GM18909 (cell line): ENCODE data around the gene MIA2.
A peak's percentile ranks its signal among the peaks of the same experiment; 100 is the strongest.

Experiments
- ATAC-seq: cut with Tn5 transposase; IDR thresholded peaks from one replicate; pipeline ENCODE4 v1.9.1; 2021; ENCODE audit warnings: mild to moderate bottlenecking; ENCODE audit not compliant: unreplicated experiment, poor library complexity

MIA2 gene

DNA sequence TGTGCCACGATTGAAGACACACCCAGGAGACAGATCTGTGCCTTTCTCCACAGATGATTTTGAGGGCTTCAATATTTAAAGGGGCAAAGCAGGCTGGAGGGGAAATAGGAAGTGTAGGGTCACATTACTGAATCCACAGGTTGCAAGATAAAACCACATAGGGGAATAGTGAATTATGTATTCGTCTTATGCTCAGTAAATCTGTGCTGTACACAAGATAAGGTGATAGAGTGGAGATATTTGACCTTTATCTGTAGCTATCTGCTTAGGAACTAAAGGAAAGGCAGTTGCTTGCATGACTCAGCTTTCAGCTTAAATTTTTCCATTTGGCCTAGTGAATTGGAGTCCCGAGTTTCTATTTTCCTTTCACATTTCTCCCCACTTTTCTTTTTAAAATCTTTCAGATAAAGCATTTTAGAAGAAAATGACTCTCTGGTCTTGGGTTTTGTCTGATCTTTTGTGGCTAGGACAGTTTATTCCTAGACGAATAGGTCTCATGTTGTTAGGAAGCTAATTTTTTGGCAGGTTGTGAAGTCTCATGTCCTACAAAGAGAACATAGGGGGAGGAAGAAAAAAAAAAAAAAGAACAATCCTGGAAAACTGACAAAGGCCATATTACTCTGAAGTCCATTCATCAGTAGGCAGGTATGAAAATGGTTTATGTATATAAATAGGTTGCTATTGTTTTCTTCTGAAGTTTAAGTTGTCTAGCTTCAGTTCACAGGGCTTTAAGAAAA is 143.1 kb downstream of the MIA2 start:
- ATAC-seq, result no peak

DNA sequence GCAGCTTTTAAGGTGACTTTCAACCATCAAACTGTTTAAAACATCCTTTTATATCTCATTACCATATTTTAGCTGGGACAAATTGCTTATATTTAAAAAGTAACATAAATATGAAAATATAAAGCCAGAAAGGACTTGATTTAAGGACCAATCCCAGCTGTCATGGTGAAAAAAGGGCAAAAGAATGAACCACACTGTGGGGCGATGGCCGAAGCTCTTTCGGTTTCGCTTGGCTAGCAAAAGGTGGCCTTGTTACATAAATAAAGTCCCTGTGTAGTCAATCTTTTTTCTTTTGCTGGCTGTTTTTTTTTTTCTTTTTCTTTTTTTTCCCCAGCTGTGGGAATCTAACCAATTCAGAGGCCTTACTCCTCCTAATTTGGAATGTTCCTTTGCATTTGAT is 147.7 kb downstream of the MIA2 start:
- no peak for ATAC-seq

DNA sequence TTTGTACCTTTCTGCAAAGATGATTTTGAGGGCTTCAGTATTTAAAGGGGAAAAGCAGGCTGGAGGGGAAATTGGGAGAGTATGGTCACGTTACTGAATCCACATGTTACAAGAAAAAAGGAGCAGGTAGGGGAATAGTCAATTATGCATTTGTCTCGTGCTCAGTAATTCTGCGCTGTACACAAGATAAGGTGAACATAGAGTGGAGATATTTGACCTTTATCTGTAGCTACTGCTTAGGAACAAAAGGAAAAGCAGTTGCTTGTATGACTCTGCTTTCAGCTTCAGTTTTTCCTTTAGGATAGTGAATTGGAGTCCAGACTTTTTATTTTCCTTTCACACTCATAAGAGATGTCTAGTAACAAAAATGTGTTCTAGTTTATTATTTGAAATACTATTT is 148.7 kb downstream of the MIA2 start:
- no peak for ATAC-seq

DNA sequence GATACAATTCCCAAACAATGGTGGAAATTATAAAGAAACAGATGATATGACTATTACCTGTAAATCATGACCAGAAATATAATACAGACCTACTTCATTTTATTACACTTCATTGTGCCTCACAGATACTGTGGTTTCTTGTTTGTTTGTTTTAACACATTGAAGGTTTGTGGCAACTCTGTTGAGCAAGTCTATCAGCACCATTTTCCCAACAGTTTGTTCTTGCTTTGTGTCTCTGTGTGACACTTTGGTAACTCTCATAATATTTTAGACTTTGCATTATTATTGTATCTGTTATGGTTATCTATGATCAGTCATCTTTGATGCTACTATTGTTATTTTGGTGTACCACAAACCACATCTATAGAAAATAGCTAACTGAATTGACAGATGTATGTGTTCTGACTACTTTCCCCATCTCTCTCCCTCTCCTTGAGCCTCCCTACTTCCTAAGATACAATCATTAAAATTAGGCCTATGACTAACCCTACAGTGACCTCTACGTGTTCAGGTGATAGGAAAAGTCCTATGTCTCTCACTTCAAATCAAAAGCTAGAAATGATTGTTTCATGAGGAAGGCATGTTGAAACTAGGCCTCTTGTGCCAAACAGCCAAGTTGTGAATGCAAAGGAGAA is 149.4 kb downstream of the MIA2 start:
- ATAC-seq, result peak; percentile 63

DNA sequence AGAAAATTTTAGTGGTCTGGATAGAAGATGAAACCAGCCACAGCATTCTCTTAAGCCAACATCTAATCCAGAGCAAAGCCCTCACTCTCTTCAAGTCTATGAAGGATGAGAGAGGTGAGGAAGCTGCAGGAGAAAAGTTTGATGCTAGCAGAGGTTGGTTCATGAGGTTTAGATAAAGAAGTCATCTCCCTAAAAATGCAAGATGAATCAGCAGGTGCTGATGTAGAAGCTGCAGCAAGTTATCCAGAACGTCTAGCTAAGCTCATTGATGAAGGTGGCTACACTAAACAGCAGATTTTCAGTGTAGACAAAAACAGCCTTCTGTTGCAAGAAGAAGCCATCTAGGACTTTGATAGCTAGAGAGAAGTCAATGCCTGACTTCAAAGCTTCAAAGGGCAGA is 150.0 kb downstream of the MIA2 start:
- ATAC-seq, result no peak

DNA sequence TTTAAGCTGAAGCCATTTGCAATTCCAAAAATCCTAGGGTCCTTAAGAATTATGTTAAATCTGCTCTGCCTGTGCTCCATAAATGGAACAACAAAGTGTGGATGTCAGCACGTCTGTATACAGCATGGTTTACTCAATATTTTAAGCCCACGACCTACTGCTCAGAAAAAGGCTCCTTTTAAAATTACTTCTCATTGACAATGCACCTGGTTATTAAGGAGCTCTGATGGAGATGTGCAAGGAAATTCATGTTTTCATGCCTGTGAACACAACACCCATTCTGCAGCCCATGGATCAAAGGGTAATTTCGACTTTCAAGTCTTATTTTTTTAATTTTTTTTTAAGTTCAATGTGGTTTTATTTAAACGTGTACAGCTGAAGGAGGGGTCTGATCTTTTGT is 150.5 kb downstream of the MIA2 start:
- no peak for ATAC-seq

DNA sequence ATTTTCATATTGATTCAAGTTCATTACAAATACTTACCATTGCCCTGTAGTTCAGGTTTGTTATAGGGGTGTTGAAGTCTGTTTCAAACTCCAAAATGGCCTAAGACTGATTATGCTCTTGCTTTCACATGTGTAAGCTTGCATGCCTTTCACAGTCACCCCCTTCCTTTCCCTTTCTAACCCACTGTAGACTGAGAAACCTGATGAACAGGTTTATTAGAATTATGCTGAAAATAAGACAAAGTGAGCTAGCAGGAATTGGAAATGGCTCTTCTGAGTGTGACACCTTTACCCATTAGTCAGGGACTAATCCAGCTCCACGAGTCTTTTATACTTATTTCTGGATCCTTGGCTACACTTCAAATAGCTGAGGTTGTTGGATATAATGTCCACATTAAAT is 159.6 kb downstream of the MIA2 start:
- ATAC-seq, result no peak

DNA sequence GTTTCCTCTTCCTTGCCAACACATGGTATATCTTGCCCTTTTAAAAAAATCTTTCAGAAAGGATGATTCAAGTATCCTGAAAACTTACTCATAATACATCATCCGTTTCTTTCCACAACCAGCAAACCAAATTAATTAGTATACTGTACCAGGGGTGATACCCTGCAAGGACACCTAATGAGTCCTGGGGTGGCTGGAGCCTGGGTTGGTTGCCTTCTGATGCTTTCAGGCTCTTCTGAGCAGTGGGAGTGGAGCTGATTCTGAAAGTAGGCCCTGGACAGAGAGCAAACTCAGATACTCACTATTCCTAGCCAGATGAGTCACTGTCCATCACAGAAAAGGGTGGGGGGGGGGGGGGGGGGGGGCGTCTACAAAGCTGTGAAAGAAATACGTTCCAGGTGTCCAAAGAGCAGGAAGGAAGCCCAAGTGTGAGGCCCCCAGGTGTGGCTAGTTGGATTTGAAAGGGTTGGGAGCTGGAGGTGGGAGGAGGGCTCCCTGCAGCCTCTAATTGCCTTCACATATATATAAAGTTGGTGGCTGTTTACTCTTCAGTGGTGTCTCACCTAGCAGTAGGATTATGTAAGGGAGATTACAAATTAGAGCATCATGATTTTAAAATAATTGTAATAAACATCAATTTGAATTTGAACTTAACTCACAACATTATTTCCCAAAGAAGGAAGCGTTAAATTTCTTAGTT is 162.0 kb downstream of the MIA2 start:
- no peak for ATAC-seq

DNA sequence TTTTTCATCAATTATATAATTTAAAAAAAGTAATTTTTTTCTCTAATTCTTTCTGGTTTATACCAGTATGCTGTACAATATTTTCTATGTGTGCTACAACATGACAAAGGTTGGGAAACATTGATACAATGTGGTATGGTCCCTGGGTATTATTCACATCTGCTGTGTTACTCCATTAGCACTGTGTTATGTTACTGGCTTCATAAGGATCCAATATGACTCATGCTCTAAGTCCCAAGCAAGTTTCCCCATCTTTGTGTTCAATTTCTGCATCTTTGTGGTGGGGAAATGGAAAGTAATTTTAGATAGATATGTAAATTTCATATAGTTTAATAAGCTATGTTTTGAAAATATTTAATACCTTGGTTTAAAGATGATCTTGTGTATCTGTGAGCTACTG is 162.7 kb downstream of the MIA2 start:
- ATAC-seq, result no peak

DNA sequence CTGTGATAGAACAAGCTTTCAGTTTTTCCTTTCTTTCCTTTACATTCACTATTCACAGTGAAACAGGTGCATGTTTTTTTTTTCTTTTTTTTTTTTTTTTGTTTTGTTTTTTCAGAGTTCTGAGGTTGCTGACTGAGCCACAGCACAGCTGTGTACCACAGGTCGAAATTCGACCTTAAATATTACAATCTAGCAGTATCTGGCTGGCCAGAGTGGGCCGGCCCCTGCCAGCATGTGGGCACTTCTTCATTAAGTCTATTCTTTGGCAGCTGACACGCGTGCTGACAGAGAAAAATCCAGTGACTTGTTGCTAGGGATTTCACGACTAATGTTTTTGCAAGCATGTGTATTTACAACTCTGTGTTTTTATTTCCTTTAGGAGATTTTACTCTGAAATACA is 164.7 kb downstream of the MIA2 start:
- no peak for ATAC-seq

DNA sequence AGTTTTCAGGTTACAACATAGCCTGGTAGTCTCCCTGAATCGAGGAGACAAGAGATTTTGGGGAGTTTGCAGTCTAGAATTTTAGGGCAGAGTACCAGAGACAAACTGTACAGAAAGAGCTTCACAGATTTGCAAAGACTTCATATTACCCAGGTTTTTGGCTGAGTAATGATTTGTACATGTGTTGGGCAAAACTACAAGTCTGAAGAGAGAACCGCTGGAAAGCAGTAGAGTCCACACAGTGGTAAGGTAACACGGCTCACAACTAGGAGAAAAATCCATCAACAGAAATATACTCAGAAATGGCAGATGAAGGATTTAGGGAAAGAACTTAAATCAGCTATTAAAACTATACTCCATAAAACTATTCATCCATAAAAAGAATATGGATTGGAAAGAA is 172.8 kb downstream of the MIA2 start:
- no peak for ATAC-seq

DNA sequence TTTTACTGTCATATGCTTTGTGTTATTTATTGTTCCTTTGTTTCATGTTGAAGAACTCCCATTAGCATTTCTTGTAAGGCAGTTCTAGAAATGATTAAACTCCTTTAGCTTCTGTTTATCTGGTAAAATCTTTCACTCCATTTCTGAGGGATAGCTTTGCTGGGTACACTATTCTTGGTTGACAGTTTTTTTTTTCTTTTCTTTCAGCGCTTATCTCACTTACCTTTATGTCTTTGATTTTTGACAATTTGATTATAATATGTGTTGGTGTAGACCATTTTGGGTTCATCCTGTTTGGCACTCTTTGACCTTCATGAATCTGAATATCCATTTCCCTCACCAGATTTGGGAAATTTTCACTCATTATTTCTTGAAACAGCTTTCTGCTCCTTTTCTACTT is 182.4 kb downstream of the MIA2 start:
- ATAC-seq, result no peak

DNA sequence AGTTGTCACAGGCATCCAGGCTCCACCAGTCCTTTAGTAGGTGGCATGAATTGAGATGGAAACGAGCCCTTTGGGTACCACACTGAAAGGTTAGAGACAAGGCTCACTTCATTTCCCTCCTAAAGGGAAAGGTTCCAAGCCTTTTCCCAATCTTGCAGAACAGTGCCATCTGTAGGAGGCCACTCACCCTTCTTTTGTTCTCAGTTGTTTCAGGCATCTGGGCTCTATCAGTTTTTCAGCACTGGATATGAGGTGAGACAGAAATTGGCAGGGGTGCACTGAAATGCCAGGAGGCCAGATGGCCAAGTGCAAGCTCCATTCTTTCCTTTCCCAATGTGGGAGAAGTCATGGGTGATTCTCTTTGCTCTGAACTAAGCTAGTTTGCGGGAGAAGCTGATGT is 183.3 kb downstream of the MIA2 start:
- ATAC-seq, result no peak

DNA sequence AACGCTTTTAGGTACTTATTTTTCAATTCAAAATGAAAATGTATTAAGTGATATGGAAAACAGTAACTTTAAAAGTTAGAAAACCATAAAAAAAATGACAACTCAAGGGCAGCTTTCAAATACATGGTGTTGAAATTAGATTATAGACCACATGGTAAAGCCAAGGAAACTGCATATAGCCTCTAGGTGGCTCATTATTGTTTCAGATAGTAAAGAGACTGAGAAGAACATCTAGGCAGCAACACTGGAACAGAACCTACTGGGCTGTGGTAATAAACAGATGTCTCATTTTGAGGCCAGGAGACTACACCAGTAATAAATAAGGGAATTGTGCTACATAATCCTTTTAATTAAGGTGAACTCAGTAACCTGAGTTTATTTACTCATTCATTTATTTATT is 185.6 kb downstream of the MIA2 start:
- ATAC-seq, result no peak

DNA sequence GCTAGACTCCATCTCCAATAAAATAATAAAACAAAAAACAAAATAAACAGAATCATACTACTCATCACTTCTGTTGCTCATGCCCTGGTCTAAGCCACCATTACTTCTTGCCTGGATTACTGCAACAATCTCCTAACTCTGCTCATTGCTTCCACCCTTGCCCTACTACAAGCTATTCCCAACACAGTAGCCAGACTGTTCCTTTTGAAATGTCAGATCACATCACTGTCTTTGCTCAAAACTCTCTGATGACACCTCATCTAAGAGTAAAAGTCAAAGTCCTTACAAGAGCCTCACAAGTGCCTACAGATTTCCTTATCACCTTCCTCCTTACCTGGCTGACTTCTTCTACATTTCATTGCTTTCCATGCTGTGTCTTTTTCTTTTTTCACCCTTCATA is 188.5 kb downstream of the MIA2 start:
- no peak for ATAC-seq

DNA sequence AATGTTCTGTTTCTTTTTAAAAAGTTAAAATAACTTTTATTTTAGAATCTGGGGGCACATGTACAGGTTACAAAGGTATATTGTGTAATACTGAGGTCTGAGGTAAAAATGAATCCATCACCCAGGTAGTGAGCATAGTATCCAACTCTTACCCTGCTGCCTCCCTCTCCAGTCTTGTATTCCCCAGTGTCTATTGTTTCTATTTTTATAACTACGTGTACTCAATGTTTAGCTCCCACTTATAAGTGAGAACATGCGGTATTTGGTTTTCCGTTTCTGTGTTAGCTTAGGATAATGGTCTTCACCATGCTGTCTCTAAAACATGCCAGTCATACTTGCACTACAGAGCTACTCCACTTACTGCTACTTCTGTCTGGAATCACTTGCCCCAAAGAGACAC is 190.1 kb downstream of the MIA2 start:
- ATAC-seq, result no peak

DNA sequence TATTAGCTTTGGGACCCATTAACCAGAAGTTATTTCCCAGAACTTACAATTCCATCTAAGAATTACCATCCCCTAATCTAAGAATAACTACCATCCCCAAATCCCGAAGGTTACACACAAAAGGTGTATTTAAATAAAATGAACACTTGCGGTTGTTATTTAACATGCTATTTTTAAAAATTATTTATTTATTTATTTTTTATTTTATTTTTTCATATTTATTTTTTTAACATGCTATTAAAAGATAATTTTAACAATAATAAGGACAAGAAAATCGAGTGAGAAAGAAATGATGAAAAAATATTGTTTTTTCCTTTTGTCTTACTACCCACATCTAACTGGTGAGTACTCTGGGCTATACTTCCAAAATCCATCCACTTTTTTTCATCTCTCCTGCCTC is 192.2 kb downstream of the MIA2 start:
- no peak for ATAC-seq

DNA sequence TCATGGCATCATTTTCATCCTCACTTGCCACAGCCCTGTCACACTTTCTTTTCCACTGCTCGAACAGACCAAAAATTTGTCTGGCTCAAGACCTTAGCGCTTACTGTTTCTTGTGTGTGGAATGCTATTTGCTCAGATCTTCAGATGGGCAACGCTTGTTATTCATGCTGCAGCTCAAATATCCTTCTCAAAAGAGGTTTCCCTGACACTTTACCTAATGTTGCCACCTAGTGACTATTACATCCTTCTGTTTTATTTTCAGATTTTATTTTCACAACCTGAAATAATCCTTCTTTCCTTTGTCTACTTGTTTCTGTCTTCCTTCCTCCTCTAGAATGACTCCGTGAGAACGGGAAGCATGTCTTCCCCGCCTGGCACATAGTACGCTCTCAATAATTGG is 192.9 kb downstream of the MIA2 start:
- ATAC-seq, result no peak

DNA sequence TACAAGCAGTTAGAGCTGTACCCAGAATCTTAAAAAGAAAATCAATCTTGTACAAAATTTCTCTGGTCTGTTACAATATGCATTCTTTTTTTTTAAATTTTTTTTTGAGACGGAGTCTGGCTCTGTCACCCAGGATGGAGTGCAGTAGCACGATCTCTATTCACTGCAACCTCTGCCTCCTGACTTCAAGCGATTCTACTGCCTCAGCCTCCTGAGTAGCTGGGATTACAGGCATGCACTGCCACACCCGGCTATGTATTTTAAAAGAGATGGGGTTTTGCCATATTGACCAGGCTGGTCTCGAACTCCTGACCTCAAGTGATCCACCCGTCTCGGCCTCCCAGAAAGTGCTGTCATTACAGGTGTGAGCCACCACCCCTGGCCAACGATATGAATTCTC is 194.4 kb downstream of the MIA2 start:
- no peak for ATAC-seq

DNA sequence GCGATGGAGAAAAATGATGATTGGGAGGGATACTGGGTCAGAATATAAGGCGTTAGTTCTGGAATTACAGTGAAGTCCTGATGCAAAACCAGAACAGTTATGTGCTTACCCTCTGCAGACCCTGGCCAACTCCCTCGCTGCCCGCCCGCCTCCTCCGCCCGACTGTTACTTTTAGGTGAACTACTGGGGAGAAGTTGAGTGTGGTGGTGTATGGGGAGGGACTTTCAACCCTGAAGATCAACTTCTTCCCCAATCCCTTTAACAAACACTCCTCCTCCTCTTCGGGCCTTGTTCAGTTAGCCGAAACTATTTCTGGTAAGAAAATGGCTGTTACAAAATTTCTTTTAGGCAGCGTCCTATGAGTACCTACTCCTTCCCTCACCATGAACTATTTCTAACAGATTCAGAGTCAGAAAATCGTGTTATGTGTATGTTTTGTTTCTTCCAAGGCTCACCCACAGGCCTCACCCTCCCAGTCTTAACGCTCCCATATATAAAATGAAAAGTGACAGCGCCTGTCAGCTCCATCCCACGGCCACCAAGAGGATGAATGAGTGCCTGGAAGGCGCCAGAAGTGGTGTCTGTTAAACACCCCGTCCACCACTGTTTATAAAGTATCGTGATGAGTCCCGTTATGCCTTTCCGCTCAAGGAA is 197.2 kb downstream of the MIA2 start:
- no peak for ATAC-seq
